PC-9 (cell line): ENCODE results near the gene HERPUD2. TPM values are rescaled to one million over a fixed set of nuclear protein-coding genes. Genes with fewer than 3 reads are reported as not detected.

Experiments
- BruUV-seq: library from RNA; stranded (reverse); fragments of 400-500 nt; replicated peaks from 2 replicates; lab custom pipeline; 2021; lab: Mats Ljungman, UMichigan
- CTCF ChIA-PET: fragments of 300-600 bp; sonication (Branson Sonifier 250); formaldehyde crosslinking; loops from one replicate; lab custom pipeline; 2022; ENCODE audit warnings: antibody characterized with exemption; lab: Charles Lee
- POLR2A ChIA-PET: fragments of 300-600 bp; sonication (Branson Sonifier 250); formaldehyde crosslinking; loops from one replicate; lab custom pipeline; 2022; ENCODE audit warnings: antibody characterized with exemption; ENCODE audit not compliant: unreplicated experiment; lab: Charles Lee
- DNase-seq, 2 experiments: peaks; one replicate each; pipeline versions ENCODE4 v3.0.0 to v3.0.0-alpha.2; 2015 to 2022; ENCODE audit warnings: mixed read lengths in 1 of 2
- H2AFZ ChIP-seq: fragments of 200-600 bp; sonication (generic); 2 replicates; pipeline ENCODE4 v1.8.1; 2017; ENCODE audit warnings: antibody characterized with exemption
- H3F3A ChIP-seq: fragments of 200-600 bp; sonication (generic); 2 replicates; pipeline ENCODE4 v1.8.1; 2017; ENCODE audit warnings: antibody characterized with exemption, mild to moderate bottlenecking, low read depth; ENCODE audit not compliant: insufficient read depth
- H3K27ac ChIP-seq: fragments of 200-600 bp; sonication (generic); 2 replicates; pipeline ENCODE4 v1.6.1; 2016; ENCODE audit warnings: mixed run types
- H3K27me3 ChIP-seq: fragments of 200-600 bp; sonication (generic); 2 replicates; pipeline ENCODE4 v1.6.1; 2016; ENCODE audit warnings: low read depth, mixed run types; ENCODE audit not compliant: insufficient read depth
- H3K36me3 ChIP-seq: fragments of 200-600 bp; sonication (generic); 2 replicates; pipeline ENCODE4 v1.6.1; 2016; ENCODE audit warnings: low read depth, mixed run types
- H3K4me1 ChIP-seq: fragments of 200-600 bp; sonication (generic); replicated peaks from 2 replicates; pipeline ENCODE4 v1.6.1; 2016; ENCODE audit warnings: mixed run types; ENCODE audit not compliant: insufficient read depth
- H3K4me2 ChIP-seq: fragments of 200-600 bp; sonication (generic); 2 replicates; pipeline ENCODE4 v1.6.1; 2017; ENCODE audit warnings: mixed run types
- H3K4me3 ChIP-seq: fragments of 200-600 bp; sonication (generic); 2 replicates; pipeline ENCODE4 v1.6.1; 2016; ENCODE audit warnings: mixed run types
- H3K79me2 ChIP-seq: fragments of 200-600 bp; sonication (generic); 2 replicates; pipeline ENCODE4 v1.6.1; 2017; ENCODE audit warnings: low read depth, mixed run types
- H3K9me2 ChIP-seq: fragments of 200-600 bp; sonication (generic); 2 replicates; pipeline ENCODE4 v1.8.1; 2017; ENCODE audit warnings: mild to moderate bottlenecking; ENCODE audit not compliant: insufficient read depth
- H3K9me3 ChIP-seq: fragments of 200-600 bp; sonication (generic); 2 replicates; pipeline ENCODE4 v1.8.1; 2016; ENCODE audit warnings: low read depth; ENCODE audit not compliant: insufficient read depth
- H4K20me1 ChIP-seq: fragments of 200-600 bp; sonication (generic); 2 replicates; pipeline ENCODE4 v1.8.1; 2017; ENCODE audit not compliant: insufficient read depth
- EZH2 ChIP-seq: fragments of 200-600 bp; sonication (generic); IDR thresholded peaks from 2 replicates; pipeline ENCODE4 v1.8.0; 2017; ENCODE audit warnings: antibody characterized with exemption, low read depth
- intact Hi-C: fragments of 100-400 bp; cut with micrococcal nuclease; formaldehyde crosslinking; loops from one replicate; pipeline ENCODE4 v1.10.0; 2022; ENCODE audit not compliant: unreplicated experiment
- total RNA-seq: library from RNA; stranded (reverse); gene quantifications from 2 replicates; pipeline ENCODE4 v1.2.3, GENCODE V29; 2021
- TF ChIP-seq, protein P1 (sequence below): fragments of 200-600 bp; sonication (generic); conservative IDR thresholded peaks from 2 replicates; pipeline ENCODE4 v1.6.1; 2017; ENCODE audit warnings: mixed run types, antibody characterized with exemption, mild to moderate bottlenecking, moderate library complexity

HERPUD2 gene
- total RNA-seq, 1 experiment from 2014 or later: 53.4 TPM

DNA sequence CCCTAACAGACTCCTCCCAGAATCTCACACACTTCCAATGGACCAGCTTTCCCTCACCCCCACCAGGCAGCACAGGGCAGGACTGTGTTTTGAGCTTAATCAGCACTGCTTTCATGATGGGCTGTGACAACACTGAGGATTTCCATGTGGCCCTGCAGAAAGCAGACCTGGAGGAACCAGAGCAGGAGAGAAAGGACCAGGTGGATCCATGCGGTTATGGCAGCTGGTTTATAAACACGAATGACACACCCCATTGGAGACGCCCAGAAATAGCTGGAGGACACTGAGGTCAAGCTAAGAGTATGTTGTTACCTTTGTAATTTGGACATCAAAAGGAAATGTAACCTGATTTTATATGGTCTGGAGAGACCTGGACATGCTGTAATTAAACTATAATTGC, 31.7 kb upstream of the HERPUD2 start:
- TF ChIP-seq EZH2: no peak
- TF ChIP-seq, protein P1, sequence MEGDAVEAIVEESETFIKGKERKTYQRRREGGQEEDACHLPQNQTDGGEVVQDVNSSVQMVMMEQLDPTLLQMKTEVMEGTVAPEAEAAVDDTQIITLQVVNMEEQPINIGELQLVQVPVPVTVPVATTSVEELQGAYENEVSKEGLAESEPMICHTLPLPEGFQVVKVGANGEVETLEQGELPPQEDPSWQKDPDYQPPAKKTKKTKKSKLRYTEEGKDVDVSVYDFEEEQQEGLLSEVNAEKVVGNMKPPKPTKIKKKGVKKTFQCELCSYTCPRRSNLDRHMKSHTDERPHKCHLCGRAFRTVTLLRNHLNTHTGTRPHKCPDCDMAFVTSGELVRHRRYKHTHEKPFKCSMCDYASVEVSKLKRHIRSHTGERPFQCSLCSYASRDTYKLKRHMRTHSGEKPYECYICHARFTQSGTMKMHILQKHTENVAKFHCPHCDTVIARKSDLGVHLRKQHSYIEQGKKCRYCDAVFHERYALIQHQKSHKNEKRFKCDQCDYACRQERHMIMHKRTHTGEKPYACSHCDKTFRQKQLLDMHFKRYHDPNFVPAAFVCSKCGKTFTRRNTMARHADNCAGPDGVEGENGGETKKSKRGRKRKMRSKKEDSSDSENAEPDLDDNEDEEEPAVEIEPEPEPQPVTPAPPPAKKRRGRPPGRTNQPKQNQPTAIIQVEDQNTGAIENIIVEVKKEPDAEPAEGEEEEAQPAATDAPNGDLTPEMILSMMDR: no peak
- no peaks in the 10 kb centered on the region for H3K36me3 ChIP-seq
- intact Hi-C loops: no loop called here
- BruUV-seq: no TSS peak
- H3F3A ChIP-seq: no peaks in the 10 kb centered on the region
- H3K4me1 ChIP-seq: no peaks in the 10 kb centered on the region
- H3K27me3 ChIP-seq: no peaks in the 10 kb centered on the region
- no peak overlapping the region for H3K27ac ChIP-seq
- H3K79me2 ChIP-seq: no peaks in the 10 kb centered on the region
- H3K4me3 ChIP-seq: no peak overlapping the region
- H3K9me3 ChIP-seq: no peaks in the 10 kb centered on the region
- no peak for DNase-seq
- H4K20me1 ChIP-seq: no peaks in the 10 kb centered on the region
- ChIA-PET POLR2A (no interaction called here), CTCF (no interaction called here)
- H2AFZ ChIP-seq: no peak overlapping the region
- 0 out of 2 replicates have a peak, but pooled peaks cover 4% of the 10 kb centered on the region for H3K9me2 ChIP-seq
- H3K4me2 ChIP-seq: no peak overlapping the region

DNA sequence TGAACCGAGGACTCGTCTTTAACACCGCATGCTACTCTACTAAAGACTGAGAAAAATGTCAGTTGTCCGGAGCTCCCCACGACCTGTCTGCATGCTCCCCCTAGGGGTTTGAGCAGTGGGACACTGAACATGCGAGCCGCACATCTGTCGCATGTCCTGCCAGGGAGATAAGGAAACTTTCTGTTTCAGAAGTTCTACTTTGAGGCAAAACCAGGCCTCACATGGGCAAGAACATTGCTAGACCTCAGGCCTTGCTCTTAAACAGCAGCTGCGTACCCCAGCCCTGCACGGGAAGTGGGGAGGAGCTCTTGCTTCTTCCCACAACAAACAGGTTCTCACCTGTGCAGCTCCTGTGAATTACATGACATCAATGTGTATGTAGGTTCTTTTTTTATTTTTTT, 30.3 kb upstream of the HERPUD2 start:
- no peak overlapping the region for H2AFZ ChIP-seq
- POLR2A ChIA-PET: no interaction called here
- CTCF ChIA-PET: no interaction called here

DNA sequence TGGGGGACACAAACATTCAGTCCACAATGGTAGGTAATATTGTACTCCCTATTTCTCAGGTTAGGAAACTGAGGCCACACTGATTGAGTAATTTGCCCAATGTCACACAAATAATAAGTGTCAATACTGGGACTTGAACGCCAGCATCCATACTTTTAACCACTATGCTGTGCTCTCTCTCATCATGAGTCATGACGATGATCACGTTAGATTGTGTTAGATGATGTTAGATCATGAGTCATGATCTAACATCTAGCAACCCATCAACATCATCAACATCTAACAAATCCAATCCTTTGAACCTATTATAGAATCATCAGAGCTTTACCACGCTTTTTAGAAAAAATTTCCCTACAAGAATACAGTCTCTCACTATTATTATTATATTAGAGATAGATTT, 28.1 kb upstream of the HERPUD2 start:
- Histone ChIP-seq H3K4me3 (no peak overlapping the region), H3K27me3 (no peaks in the 10 kb centered on the region), H3K36me3 (no peaks in the 10 kb centered on the region), H3K79me2 (no peaks in the 10 kb centered on the region), H3K9me3 (no peaks in the 10 kb centered on the region), H3K27ac (no peak overlapping the region), H3F3A (no peaks in the 10 kb centered on the region), H2AFZ (no peak overlapping the region), H3K4me1 (no peaks in the 10 kb centered on the region), H4K20me1 (no peaks in the 10 kb centered on the region), H3K4me2 (no peak overlapping the region), H3K9me2 (0 out of 2 replicates have a peak, but pooled peaks cover 4% of the 10 kb centered on the region)
- intact Hi-C loops: no loop called here
- ChIA-PET CTCF (no interaction called here), POLR2A (no interaction called here)
- no TSS peak for BruUV-seq
- no peak for DNase-seq
- no peak for TF ChIP-seq EZH2
- TF ChIP-seq, protein P1: no peak

More for the DNA sequence above, 30.3 kb upstream of the HERPUD2 start:
- Histone ChIP-seq H3K4me1 (no peaks in the 10 kb centered on the region), H3K4me2 (no peak overlapping the region), H3K36me3 (no peaks in the 10 kb centered on the region), H3K4me3 (no peak overlapping the region), H3K9me3 (no peaks in the 10 kb centered on the region), H3K27ac (no peak overlapping the region), H3K9me2 (0 out of 2 replicates have a peak, but pooled peaks cover 4% of the 10 kb centered on the region), H3F3A (no peaks in the 10 kb centered on the region), H3K79me2 (no peaks in the 10 kb centered on the region), H3K27me3 (no peaks in the 10 kb centered on the region), H4K20me1 (no peaks in the 10 kb centered on the region)
- DNase-seq: no peak
- BruUV-seq: no TSS peak
- TF ChIP-seq, protein P1: no peak
- TF ChIP-seq EZH2: no peak
- intact Hi-C loops: no loop called here
